Neural cell (in vitro differentiated cells): ENCODE measurements around the gene DCLK1. TPM values are rescaled to one million over a fixed set of nuclear protein-coding genes. Genes with fewer than 3 reads are reported as not detected.

Experiments
- H2AFZ ChIP-seq: fragments of 200-600, 300-800 bp; sonication (generic), shearing (Covaris generic); 2 replicates; pipeline ENCODE4 v1.6.0; 2014; ENCODE audit warnings: low read depth, mild to moderate bottlenecking, antibody characterized with exemption, low read length, moderate library complexity
- H3F3A ChIP-seq: fragments of 200-600 bp; shearing (Covaris generic); 2 replicates; pipeline ENCODE4 v1.6.1; 2016; ENCODE audit warnings: mild to moderate bottlenecking, moderate library complexity, mixed read lengths, antibody characterized with exemption, low read length; ENCODE audit not compliant: insufficient read depth, poor library complexity, severe bottlenecking
- H3K27ac ChIP-seq: fragments of 200-600, 300-800 bp; sonication (generic), shearing (Covaris generic); 2 replicates; pipeline ENCODE4 v1.5.1; 2014; ENCODE audit warnings: mild to moderate bottlenecking, low read length, moderate library complexity
- H3K27me3 ChIP-seq: fragments of 300-800, 200-600 bp; sonication (generic), shearing (Covaris generic); 2 replicates; pipeline ENCODE4 v1.6.0; 2014; ENCODE audit warnings: mild to moderate bottlenecking, low read depth, low read length, moderate library complexity; ENCODE audit not compliant: insufficient read depth
- H3K36me3 ChIP-seq: fragments of 300-800, 200-600 bp; sonication (generic), shearing (Covaris generic); 2 replicates; pipeline ENCODE4 v1.5.1; 2014; ENCODE audit warnings: mild to moderate bottlenecking, antibody characterized with exemption, low read length, moderate library complexity; ENCODE audit not compliant: insufficient read depth
- H3K4me2 ChIP-seq: fragments of 300-800, 200-600 bp; sonication (generic), shearing (Covaris generic); 2 replicates; pipeline ENCODE4 v1.6.0; 2014; ENCODE audit warnings: mild to moderate bottlenecking, low read length
- H3K4me3 ChIP-seq: fragments of 300-800, 200-600 bp; sonication (generic), shearing (Covaris generic); 2 replicates; pipeline ENCODE4 v1.5.1; 2014; ENCODE audit warnings: mild to moderate bottlenecking, low read length, moderate library complexity
- H3K79me2 ChIP-seq: fragments of 200-600 bp; shearing (Covaris generic); replicated peaks from 2 replicates; pipeline ENCODE4 v1.6.0; 2014; ENCODE audit warnings: mild to moderate bottlenecking, low read length, moderate library complexity; ENCODE audit not compliant: insufficient read depth
- H3K9ac ChIP-seq: fragments of 300-800, 200-600 bp; sonication (generic), shearing (Covaris generic); 2 replicates; pipeline ENCODE4 v1.6.1; 2016; ENCODE audit warnings: mild to moderate bottlenecking, low read length, mixed read lengths
- H3K9me2 ChIP-seq: fragments of 200-600 bp; shearing (Covaris generic); 2 replicates; pipeline ENCODE4 v1.6.1; 2016; ENCODE audit warnings: mild to moderate bottlenecking, low read length, mixed read lengths; ENCODE audit not compliant: insufficient read depth
- H3K9me3 ChIP-seq: fragments of 200-600, 300-800 bp; sonication (generic), shearing (Covaris generic); 2 replicates; pipeline ENCODE4 v1.6.1; 2016; ENCODE audit warnings: mild to moderate bottlenecking, mixed run types, low read length, moderate library complexity, mixed read lengths
- H4K20me1 ChIP-seq: fragments of 200-600 bp; shearing (Covaris generic); 2 replicates; pipeline ENCODE4 v1.6.1; 2016; ENCODE audit warnings: mild to moderate bottlenecking, mixed run types; ENCODE audit not compliant: insufficient read depth
- EP300 ChIP-seq: fragments of 450-650 bp; conservative IDR thresholded peaks from 2 replicates; pipeline ENCODE4 v1.6.1; 2014; ENCODE audit warnings: antibody characterized with exemption, mild to moderate bottlenecking, moderate library complexity; ENCODE audit not compliant: poor library complexity, severe bottlenecking
- EZH2 ChIP-seq: fragments of 200-600, 300-800 bp; shearing (Covaris generic), sonication (generic); IDR thresholded peaks from 2 replicates; pipeline ENCODE4 v1.6.1; 2014; ENCODE audit warnings: antibody characterized with exemption, low read length, borderline replicate concordance, mild to moderate bottlenecking; ENCODE audit not compliant: insufficient read depth, poor library complexity, severe bottlenecking
- MXI1 ChIP-seq: fragments of 450-650 bp; conservative IDR thresholded peaks from 2 replicates; pipeline ENCODE4 v1.6.1; 2014; ENCODE audit warnings: antibody characterized with exemption, mild to moderate bottlenecking; ENCODE audit not compliant: poor library complexity, severe bottlenecking
- POLR2AphosphoS5 ChIP-seq: IDR thresholded peaks from 2 replicates; pipeline ENCODE4 v1.6.1; 2012
- RAD21 ChIP-seq: fragments of 450-650 bp; conservative IDR thresholded peaks from 2 replicates; pipeline ENCODE4 v1.6.1; 2014; ENCODE audit warnings: antibody characterized with exemption, mild to moderate bottlenecking, moderate library complexity
- REST ChIP-seq: IDR thresholded peaks from 2 replicates; pipeline ENCODE4 v1.6.1; 2012; ENCODE audit warnings: borderline replicate concordance
- SMC3 ChIP-seq: fragments of 450-650 bp; conservative IDR thresholded peaks from 2 replicates; pipeline ENCODE4 v1.6.1; 2014; ENCODE audit warnings: antibody characterized with exemption, mild to moderate bottlenecking, moderate library complexity; ENCODE audit not compliant: poor library complexity
- TAF1 ChIP-seq: IDR thresholded peaks from 2 replicates; pipeline ENCODE4 v1.6.1; 2012; ENCODE audit warnings: low read depth
- polyA plus RNA-seq: library from polyadenylated mRNA; depleted of rRNA; stranded (reverse); fragments of >200 nt; gene quantifications from 2 replicates; pipeline ENCODE4 v1.2.3, GENCODE V29; 2014
- TF ChIP-seq, protein P1 (sequence below): fragments of 450-650 bp; IDR thresholded peaks from 2 replicates; pipeline ENCODE4 v1.5.1; 2014; ENCODE audit warnings: antibody characterized with exemption, mild to moderate bottlenecking, moderate library complexity; ENCODE audit not compliant: poor library complexity, severe bottlenecking

DCLK1 gene
- polyA plus RNA-seq, 1 donor from 2014 or later, result 124 TPM

DNA sequence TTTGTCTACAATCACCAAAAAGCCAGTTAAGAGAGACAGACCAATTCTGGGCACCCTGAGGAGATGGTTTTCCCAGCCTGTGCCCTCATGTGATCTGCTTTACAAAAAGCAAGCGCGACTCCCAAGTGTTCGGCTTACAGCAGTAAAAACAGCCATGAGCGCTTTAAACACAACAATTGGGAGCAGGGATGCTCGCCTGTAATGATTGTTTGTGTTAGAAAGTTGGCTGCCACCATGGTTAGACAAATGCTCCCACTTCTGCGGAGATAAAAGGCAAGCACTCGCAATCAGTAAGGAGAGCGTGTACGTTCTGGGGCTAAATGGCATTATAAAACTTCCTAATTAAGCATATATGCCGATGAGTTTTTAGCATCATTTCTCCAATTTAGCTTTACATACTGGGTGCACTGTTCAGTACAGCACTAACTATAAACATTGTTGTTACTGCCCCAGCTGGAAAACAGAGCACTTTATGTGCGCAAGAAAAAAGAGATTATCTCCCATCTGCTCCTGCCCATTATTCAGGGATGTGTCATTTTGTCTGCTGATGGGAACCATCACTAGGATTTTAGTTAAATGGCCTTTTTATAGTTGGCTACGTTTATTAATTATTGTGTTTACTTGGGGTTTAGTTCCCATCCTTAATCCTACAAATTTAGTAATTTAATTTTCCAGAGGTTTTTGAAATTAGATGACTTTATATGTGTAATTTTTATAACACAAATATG is 345.4 kb downstream of the DCLK1 start:
- Histone ChIP-seq H3K79me2 (no peaks in the 10 kb centered on the region), H3K9me2 (no peaks in the 10 kb centered on the region), H2AFZ (no peak overlapping the region), H3K4me2 (no peak overlapping the region), H3F3A (peaks cover 3% of the 10 kb centered on the region), H3K9me3 (no peaks in the 10 kb centered on the region), H3K36me3 (peaks cover 10% of the 10 kb centered on the region), H3K27me3 (no peaks in the 10 kb centered on the region), H4K20me1 (no peaks in the 10 kb centered on the region), H3K27ac (no peak overlapping the region), H3K9ac (no peak overlapping the region), H3K4me3 (no peak overlapping the region)
- TF ChIP-seq POLR2AphosphoS5 (no peak), EP300 (no peak)

DNA sequence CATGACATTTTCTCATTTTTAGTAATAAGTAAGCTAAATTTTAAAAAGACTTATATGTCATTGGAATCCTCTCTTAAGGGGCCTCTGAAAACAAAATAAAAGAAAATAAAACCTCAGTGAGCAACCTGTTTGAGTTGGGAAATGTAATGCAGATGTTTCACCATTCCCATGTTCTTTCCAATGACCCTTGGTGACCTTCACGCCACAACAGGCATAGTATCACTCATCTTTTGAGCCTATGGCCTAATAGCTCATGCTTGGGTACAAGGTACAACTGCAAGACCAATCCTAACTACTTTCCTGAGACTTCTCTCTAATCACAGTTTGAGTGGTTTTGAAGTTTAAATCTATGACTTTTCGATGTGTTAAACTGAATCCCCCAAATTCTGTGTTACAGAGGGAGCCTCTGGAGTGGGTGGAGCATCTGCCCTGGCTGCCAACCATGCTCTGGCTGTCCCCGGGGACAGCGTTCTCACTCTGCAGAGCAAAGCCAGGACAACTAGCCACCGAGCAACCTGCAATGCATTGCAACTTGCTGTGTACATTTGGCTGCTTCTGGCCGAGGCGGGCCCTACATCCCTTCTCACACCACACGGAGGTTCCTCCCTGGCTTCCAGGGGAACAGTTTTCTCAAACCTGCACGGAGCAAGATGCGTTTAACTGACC is 346.8 kb downstream of the DCLK1 start:
- Histone ChIP-seq H3K9me3 (no peaks in the 10 kb centered on the region), H3F3A (no peaks in the 10 kb centered on the region), H3K9ac (no peak overlapping the region), H3K4me3 (no peak overlapping the region), H4K20me1 (no peaks in the 10 kb centered on the region), H3K27me3 (no peaks in the 10 kb centered on the region), H3K79me2 (no peaks in the 10 kb centered on the region), H3K9me2 (no peaks in the 10 kb centered on the region), H3K36me3 (peaks cover 10% of the 10 kb centered on the region), H3K27ac (no peak overlapping the region), H3K4me2 (no peak overlapping the region), H2AFZ (no peak overlapping the region)
- TF ChIP-seq TAF1 (no peak), POLR2AphosphoS5 (no peak), RAD21 (no peak), SMC3 (no peak), REST (no peak), MXI1 (no peak), EP300 (no peak), EZH2 (no peak)
- TF ChIP-seq, protein P1, sequence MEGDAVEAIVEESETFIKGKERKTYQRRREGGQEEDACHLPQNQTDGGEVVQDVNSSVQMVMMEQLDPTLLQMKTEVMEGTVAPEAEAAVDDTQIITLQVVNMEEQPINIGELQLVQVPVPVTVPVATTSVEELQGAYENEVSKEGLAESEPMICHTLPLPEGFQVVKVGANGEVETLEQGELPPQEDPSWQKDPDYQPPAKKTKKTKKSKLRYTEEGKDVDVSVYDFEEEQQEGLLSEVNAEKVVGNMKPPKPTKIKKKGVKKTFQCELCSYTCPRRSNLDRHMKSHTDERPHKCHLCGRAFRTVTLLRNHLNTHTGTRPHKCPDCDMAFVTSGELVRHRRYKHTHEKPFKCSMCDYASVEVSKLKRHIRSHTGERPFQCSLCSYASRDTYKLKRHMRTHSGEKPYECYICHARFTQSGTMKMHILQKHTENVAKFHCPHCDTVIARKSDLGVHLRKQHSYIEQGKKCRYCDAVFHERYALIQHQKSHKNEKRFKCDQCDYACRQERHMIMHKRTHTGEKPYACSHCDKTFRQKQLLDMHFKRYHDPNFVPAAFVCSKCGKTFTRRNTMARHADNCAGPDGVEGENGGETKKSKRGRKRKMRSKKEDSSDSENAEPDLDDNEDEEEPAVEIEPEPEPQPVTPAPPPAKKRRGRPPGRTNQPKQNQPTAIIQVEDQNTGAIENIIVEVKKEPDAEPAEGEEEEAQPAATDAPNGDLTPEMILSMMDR, result no peak
